ENCODE results near the gene GAB1. TPM values are rescaled to one million over a fixed set of nuclear protein-coding genes. Genes with fewer than 3 reads are reported as not detected.

GAB1 gene
- total RNA-seq, 1 experiment from 2014 or later, result 3.8 TPM

DNA sequence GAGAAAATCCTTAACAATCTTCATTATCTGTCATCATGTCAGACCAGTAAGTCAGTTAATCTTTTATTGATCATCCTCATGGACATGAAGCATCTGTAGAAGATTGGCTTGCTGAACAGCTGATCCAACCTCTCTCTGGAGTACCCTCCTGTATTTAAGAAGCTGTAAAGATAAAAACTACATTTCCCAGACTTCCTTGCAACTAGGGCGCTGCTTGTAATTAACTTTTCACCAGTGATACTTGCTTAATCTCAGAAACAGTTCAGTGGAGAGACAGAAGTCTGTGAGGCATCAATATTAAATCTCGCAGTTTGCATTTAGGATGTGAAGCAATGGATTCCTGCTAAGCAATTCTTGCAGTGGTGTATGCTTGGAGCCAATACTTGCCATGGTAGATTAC is 140.8 kb downstream of the GAB1 start:
- DNase-seq (ENCODE audit: low read depth, low spot score) (no peak), ATAC-seq (no peak)
- intact Hi-C loops (cut with micrococcal nuclease), result no loop called here
- BruUV-seq (replicated peaks), result no TSS peak
- Histone ChIP-seq H3K4me1 (ENCODE audit: control insufficient read depth in 1 of 2, insufficient read depth in 2 of 2, low read length in 2 of 2) (no peaks in the 10 kb centered on the region), H3K27ac (ENCODE audit: low read depth, low read length) (no peak overlapping the region), H4K20me1 (ENCODE audit: insufficient read depth) (no peaks in the 10 kb centered on the region), H3K4me3 (replicated peaks in 1 of 2; ENCODE audit: low read depth in 1 of 2, low read length in 2 of 2) (no peak overlapping the region), H2AFZ (ENCODE audit: low read depth, low read length, poor library complexity, severe bottlenecking) (no peak overlapping the region), H3K9ac (ENCODE audit: low read length) (no peak overlapping the region), H3K9me2 (ENCODE audit: insufficient read depth) (no peaks in the 10 kb centered on the region), H3K4me2 (ENCODE audit: low read length) (no peak overlapping the region), H3K27me3 (ENCODE audit: insufficient read depth, low read length) (no peaks in the 10 kb centered on the region), H3K36me3 (ENCODE audit: control insufficient read depth in 1 of 2, insufficient read depth in 2 of 2, low read length in 2 of 2) (no peaks in the 10 kb centered on the region), H3K9me3 (ENCODE audit: control insufficient read depth in 1 of 2, insufficient read depth in 1 of 2, low read depth in 1 of 2, low read length in 2 of 2) (no peaks in the 10 kb centered on the region), H3K79me2 (ENCODE audit: insufficient read depth, low read length) (no peaks in the 10 kb centered on the region)
- RAD21 ChIA-PET (ENCODE audit: low non-redundant PET in 1 of 2, low total read pairs in 2 of 2, uncharacterized antibody in 2 of 2, unreplicated experiment in 2 of 2), result no interaction called here
- CTCF ChIA-PET, result no interaction called here
- TF ChIP-seq FOSL1 (IDR thresholded peaks at IDR 0.05; ENCODE audit: low read depth), result no peak
- no peak for TF ChIP-seq ZFX (IDR thresholded peaks at IDR 0.05)
- TF ChIP-seq, protein P1, sequence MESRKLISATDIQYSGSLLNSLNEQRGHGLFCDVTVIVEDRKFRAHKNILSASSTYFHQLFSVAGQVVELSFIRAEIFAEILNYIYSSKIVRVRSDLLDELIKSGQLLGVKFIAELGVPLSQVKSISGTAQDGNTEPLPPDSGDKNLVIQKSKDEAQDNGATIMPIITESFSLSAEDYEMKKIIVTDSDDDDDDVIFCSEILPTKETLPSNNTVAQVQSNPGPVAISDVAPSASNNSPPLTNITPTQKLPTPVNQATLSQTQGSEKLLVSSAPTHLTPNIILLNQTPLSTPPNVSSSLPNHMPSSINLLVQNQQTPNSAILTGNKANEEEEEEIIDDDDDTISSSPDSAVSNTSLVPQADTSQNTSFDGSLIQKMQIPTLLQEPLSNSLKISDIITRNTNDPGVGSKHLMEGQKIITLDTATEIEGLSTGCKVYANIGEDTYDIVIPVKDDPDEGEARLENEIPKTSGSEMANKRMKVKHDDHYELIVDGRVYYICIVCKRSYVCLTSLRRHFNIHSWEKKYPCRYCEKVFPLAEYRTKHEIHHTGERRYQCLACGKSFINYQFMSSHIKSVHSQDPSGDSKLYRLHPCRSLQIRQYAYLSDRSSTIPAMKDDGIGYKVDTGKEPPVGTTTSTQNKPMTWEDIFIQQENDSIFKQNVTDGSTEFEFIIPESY (IDR thresholded peaks at IDR 0.05; ENCODE audit: extremely low read depth, insufficient replicate concordance, low read length), result no peak
- no peak for TF ChIP-seq CBX3 (IDR thresholded peaks at IDR 0.05; ENCODE audit: low read depth)
- no peak for TF ChIP-seq ATF3 (IDR thresholded peaks at IDR 0.05)
- no peak for TF ChIP-seq POLR2A (IDR thresholded peaks at IDR 0.05; ENCODE audit: borderline replicate concordance, extremely low read depth, insufficient read depth, insufficient read length)
- TF ChIP-seq SIN3A (IDR thresholded peaks at IDR 0.05; ENCODE audit: low read depth), result no peak
- TF ChIP-seq TCF7L2 (IDR thresholded peaks at IDR 0.05; ENCODE audit: borderline replicate concordance, extremely low read depth, insufficient read depth, insufficient read length), result no peak
- TF ChIP-seq REST (IDR thresholded peaks at IDR 0.05; ENCODE audit: low read depth), result no peak
- TF ChIP-seq ZNF274 (IDR thresholded peaks at IDR 0.05; ENCODE audit: low read depth, low read length), result no peak
- TF ChIP-seq CTCF (IDR thresholded peaks at IDR 0.05 in 2 of 3, conservative IDR thresholded peaks at IDR 0.05 in 1 of 3; ENCODE audit: borderline replicate concordance in 1 of 3, insufficient read depth in 1 of 3, low read depth in 2 of 3, low read length in 2 of 3), result no peak
- no peak for TF ChIP-seq POLR2AphosphoS5 (IDR thresholded peaks at IDR 0.05; ENCODE audit: low read depth, low read length)
- no peak for TF ChIP-seq SRF (IDR thresholded peaks at IDR 0.05; ENCODE audit: low read depth)
- TF ChIP-seq JUND (IDR thresholded peaks at IDR 0.05), result no peak
- TF ChIP-seq ELF1 (IDR thresholded peaks at IDR 0.05; ENCODE audit: borderline replicate concordance, low read depth), result no peak
- TF ChIP-seq MAX (IDR thresholded peaks at IDR 0.05), result no peak
- TF ChIP-seq SP1 (IDR thresholded peaks at IDR 0.05; ENCODE audit: low read depth), result no peak
- TF ChIP-seq CEBPB (IDR thresholded peaks at IDR 0.05; ENCODE audit: low read depth), result no peak
- POLR2A ChIA-PET, result no interaction called here

All from HCT116 (cell line).